ENCODE results near the gene LTBP3. TPM values are rescaled to one million over a fixed set of nuclear protein-coding genes. Genes with fewer than 3 reads are reported as not detected.
A peak's percentile ranks its signal among the peaks of the same experiment; 100 is the strongest.

The LTBP3 gene
- polyA plus RNA-seq, 1 donor from 2014 or later, result 37.4 TPM

GRCh38 chr11:65499713-65500386, 58.3 kb downstream of the LTBP3 start:
- Mint-ChIP-seq H3K9me3 (no peaks in the 10 kb centered on the region), H3K27me3 (no peaks in the 10 kb centered on the region), H3K36me3 (peaks cover 19% of the 10 kb centered on the region), H3K4me3 (no peak overlapping the region), H3K4me1 (peaks cover 16 to 40% (median 22%) of the 10 kb centered on the region in 3 donors), H3K27ac (no peak overlapping the region)

- peaks cover 19% of the 10 kb centered on the region for H3K36me3 Mint-ChIP-seq
- no peak within 1 kb of the TSS for H3K4me3 Mint-ChIP-seq
- peaks cover 17 to 40% (median 20%) of the 10 kb centered on the region in 3 donors for H3K4me1 Mint-ChIP-seq
- no peak within 1 kb of the TSS for H3K27ac Mint-ChIP-seq
- no peaks in the 10 kb centered on the region for H3K27me3 Mint-ChIP-seq
- H3K9me3 Mint-ChIP-seq, result no peaks in the 10 kb centered on the region
Observed at GRCh38 chr11:65498977-65499712, 59.0 kb downstream of the LTBP3 start, which contains the start of gene MALAT1. Gene MALAT1 (plus strand): TSS chr11:65499045.

GRCh38 chr11:65498727-65498976, 59.5 kb downstream of the LTBP3 start:
- peaks cover 19 to 38% (median 22%) of the 10 kb centered on the region in 3 donors for H3K4me1 Mint-ChIP-seq
- H3K4me3 Mint-ChIP-seq, result no peak overlapping the region
- H3K9me3 Mint-ChIP-seq, result no peaks in the 10 kb centered on the region
- H3K27me3 Mint-ChIP-seq, result no peaks in the 10 kb centered on the region
- H3K36me3 Mint-ChIP-seq, result peaks cover 19% of the 10 kb centered on the region
- H3K27ac Mint-ChIP-seq, result no peak overlapping the region

- Mint-ChIP-seq H3K4me3 (no peak overlapping the region), H3K27me3 (no peaks in the 10 kb centered on the region), H3K4me1 (peaks cover 19 to 39% (median 23%) of the 10 kb centered on the region in 3 donors), H3K27ac (no peak overlapping the region), H3K36me3 (peaks cover 17% of the 10 kb centered on the region), H3K9me3 (no peaks in the 10 kb centered on the region)
Observed at GRCh38 chr11:65498042-65498726, 60.0 kb downstream of the LTBP3 start.

DNA sequence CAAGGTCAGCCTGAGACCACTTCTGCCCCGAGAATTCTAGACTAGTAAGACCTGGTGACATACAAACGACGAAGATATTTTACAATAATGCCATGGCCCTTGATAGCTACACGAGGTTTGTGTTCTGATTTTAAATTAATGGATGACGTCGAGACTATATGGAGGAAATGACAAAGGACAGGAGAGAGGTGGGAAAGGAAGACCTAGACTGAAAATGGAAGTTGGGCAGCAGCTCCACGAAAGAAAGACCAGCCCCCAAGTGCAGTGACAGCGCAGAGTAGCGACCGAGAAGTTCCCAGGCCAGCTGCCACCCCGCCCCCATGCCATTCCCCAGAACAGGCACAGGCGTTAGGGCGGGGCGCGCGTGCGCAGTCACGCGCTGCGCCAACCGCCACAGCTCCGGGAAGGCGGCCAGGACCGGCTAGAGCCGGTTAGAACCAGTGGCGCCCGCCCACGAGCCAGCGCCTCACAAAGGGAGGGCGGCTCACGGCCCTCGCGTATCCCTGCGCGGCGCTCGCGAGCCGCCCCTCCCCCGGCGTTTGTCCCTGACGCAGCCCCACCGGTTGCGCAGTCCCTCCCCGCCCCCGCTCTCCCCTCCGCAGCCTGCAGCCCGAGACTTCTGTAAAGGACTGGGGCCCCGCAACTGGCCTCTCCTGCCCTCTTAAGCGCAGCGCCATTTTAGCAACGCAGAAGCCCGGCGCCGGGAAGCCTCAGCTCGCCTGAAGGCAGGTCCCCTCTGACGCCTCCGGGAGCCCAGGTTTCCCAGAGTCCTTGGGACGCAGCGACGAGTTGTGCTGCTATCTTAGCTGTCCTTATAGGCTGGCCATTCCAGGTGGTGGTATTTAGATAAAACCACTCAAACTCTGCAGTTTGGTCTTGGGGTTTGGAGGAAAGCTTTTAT, 60.8 kb downstream of the LTBP3 start:
- Mint-ChIP-seq H3K36me3 (peaks cover 12% of the 10 kb centered on the region), H3K27ac (no peak overlapping the region), H3K27me3 (no peaks in the 10 kb centered on the region), H3K9me3 (no peaks in the 10 kb centered on the region), H3K4me1 (peaks cover 27 to 43% (median 31%) of the 10 kb centered on the region in 3 donors), H3K4me3 (no peak overlapping the region)

DNA sequence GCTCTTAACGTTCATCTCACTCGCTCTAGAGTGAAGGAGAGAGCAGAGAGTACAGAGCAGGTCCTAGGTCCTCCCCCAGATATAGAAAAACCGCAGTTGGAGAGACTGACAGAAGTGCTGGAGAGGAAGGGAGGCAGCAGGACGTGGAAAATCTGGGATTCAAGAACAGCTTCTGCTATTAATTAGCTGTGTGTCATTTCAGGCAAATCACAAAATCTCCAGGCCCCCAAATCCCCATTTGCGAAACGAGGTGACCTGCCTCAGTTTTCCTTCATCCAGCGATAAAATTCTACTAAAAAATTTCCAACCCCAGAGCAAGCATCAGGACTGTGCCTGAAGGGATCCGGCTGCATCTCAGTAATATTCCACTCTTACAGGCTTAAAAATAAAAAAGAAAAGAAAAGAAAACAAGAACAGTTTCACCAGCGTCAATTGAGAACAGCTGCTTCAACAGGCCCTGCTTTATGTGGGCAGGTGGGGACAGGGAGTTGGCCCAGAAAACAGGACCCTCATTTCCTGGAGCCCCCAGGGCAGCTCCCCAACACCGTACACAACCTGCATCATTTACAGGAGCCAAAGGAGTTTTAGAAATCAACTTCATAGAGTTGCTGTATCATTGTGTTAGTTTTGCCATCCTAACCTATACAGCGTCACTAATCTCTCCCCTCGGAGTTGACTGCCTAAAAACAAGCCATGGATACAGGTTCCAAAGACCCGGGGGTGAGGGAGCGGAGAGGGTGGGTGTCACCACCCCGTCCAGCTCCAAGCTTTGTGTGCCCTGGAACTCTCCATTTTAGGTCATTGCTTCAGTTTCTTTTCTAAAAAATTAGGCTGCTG, 61.6 kb downstream of the LTBP3 start:
- H3K4me1 Mint-ChIP-seq, result peaks cover 34 to 52% (median 40%) of the 10 kb centered on the region in 3 donors
- peaks cover 3% of the 10 kb centered on the region for H3K36me3 Mint-ChIP-seq
- no peaks in the 10 kb centered on the region for H3K9me3 Mint-ChIP-seq
- peak overlapping the region in 1 of 3 donors; percentile 59 for H3K27ac Mint-ChIP-seq
- H3K27me3 Mint-ChIP-seq, result no peaks in the 10 kb centered on the region
- H3K4me3 Mint-ChIP-seq, result peak overlapping the region in 1 of 4 donors; percentile 4

GRCh38 chr11:65493367-65494176, 64.6 kb downstream of the LTBP3 start:
- H3K36me3 Mint-ChIP-seq, result no peaks in the 10 kb centered on the region
- peak overlapping the region; percentile 64 to 97 (median 92) for H3K27ac Mint-ChIP-seq
- peak overlapping the region; percentile 61 to 91 (median 76) for H3K4me3 Mint-ChIP-seq
- H3K4me1 Mint-ChIP-seq, result peaks cover 43 to 59% (median 50%) of the 10 kb centered on the region in 3 donors
- no peaks in the 10 kb centered on the region for H3K9me3 Mint-ChIP-seq
- no peaks in the 10 kb centered on the region for H3K27me3 Mint-ChIP-seq

DNA sequence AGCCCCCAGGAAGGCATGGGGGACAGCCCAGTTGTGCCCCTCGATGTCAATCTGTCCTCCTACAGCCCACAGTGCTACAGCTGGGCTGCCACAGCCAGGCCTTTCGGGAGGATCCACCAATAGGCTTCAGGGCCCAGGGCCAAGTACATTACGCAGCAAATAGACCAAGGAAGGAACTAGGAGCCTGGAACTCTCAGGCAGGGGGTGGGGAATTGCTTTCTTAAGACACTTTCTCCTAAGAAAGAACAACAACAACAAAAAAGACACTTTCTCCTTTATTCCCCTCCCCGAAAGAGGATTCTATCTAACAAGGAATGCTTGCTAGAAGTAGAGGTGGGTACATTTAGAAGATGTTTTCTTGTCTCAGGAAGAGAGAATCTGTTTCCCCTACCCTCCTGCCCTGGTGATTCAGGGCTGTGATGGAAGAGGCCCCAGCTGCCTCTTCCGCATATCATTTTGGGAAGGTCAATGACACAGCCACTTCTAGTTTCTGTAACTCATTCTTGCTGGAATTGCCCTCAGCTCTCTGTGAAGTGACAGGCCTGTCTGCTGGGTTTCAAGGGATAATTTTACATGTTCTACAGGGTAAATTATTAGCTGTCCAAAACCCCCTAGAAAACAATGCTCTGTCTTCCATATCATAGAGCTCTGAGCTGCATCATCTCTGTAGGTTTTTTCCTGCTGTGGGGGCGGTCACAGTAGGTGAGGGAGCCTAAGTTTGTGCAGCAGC, 65.4 kb downstream of the LTBP3 start:
- H3K36me3 Mint-ChIP-seq, result no peaks in the 10 kb centered on the region
- H3K4me3 Mint-ChIP-seq, result peak overlapping the region; percentile 61 to 91 (median 75)
- no peaks in the 10 kb centered on the region for H3K9me3 Mint-ChIP-seq
- H3K4me1 Mint-ChIP-seq, result peaks cover 49 to 63% (median 57%) of the 10 kb centered on the region in 3 donors
- no peaks in the 10 kb centered on the region for H3K27me3 Mint-ChIP-seq
- peak overlapping the region; percentile 60 to 97 (median 90) for H3K27ac Mint-ChIP-seq

DNA sequence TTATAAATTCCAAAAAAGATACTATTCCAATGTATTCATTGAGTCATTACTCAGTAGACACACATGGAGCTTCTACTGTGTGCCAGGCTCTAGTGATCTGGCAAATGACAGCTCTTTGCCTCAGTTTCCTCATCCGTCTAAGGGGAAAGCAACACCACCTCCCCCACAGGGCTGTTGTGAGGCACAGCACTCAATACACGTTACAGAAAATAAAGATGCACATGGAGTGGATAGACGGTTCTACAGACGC, 65.8 kb downstream of the LTBP3 start:
- Mint-ChIP-seq H3K27ac (peak overlapping the region; percentile 60 to 97 (median 90)), H3K36me3 (no peaks in the 10 kb centered on the region), H3K27me3 (no peaks in the 10 kb centered on the region), H3K9me3 (no peaks in the 10 kb centered on the region), H3K4me3 (peak overlapping the region; percentile 41 to 91 (median 72)), H3K4me1 (peaks cover 51 to 64% (median 59%) of the 10 kb centered on the region in 3 donors)

- Mint-ChIP-seq H3K4me3 (peak overlapping the region in 3 of 4 donors; percentile 82 to 89 (median 85)), H3K36me3 (no peaks in the 10 kb centered on the region), H3K27ac (peak overlapping the region; percentile 60 to 97 (median 90))
Observed at GRCh38 chr11:65491614-65492386, 66.4 kb downstream of the LTBP3 start.

DNA sequence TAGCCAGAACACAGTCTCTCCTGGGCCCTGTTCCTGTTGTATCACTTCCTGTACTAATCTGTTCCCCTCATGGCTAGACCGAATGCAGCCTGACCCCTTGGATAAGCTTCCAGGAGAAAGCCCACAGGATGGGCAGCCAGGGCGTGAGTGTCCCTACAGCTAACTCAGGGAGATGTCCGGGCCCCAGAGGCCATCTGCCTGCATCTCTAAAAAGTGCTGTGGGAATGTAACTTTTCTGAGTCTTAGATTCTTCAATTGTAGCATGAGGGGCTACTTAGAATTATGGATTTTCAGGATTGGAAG, 67.0 kb downstream of the LTBP3 start:
- Mint-ChIP-seq H3K27ac (peak overlapping the region in 1 of 3 donors; percentile 97), H3K36me3 (no peaks in the 10 kb centered on the region), H3K4me3 (no peak overlapping the region), H3K27me3 (no peaks in the 10 kb centered on the region), H3K4me1 (peaks cover 42 to 58% (median 48%) of the 10 kb centered on the region in 3 donors), H3K9me3 (no peaks in the 10 kb centered on the region)

More at GRCh38 chr11:65491614-65492386, 66.4 kb downstream of the LTBP3 start:
- no peaks in the 10 kb centered on the region for H3K9me3 Mint-ChIP-seq
- peaks cover 47 to 64% (median 54%) of the 10 kb centered on the region in 3 donors for H3K4me1 Mint-ChIP-seq
- H3K27me3 Mint-ChIP-seq, result no peaks in the 10 kb centered on the region

GRCh38 chr11:65489706-65490320, 68.3 kb downstream of the LTBP3 start:
- Mint-ChIP-seq H3K27me3 (no peaks in the 10 kb centered on the region), H3K4me1 (peaks cover 42 to 56% (median 47%) of the 10 kb centered on the region in 3 donors), H3K27ac (peak overlapping the region in 2 of 3 donors; percentile 65 to 74), H3K9me3 (no peaks in the 10 kb centered on the region), H3K36me3 (no peaks in the 10 kb centered on the region), H3K4me3 (no peak overlapping the region)

Data from IgD-negative memory B cell (primary cell).